Stimulated activated CD8-positive, alpha-beta memory T cell treated with anti-CD3 and anti-CD28 coated beads, Interleukin-2, amount 100 ng/mL, for 48 hours (primary cell): Measurements from ENCODE around the gene CDRT4.
"Not testable (repeated sequence)": the region's sequence is repeated elsewhere in the genome, so short reads cannot be mapped to it uniquely, and the experiment has no call there.

Source experiments
- DNase-seq, 2 donors: peaks; one replicate each; pipeline ENCODE4 v3.0.0-alpha.2; 2020; ENCODE audit warnings: low read depth in 2 of 2

The CDRT4 gene

DNA sequence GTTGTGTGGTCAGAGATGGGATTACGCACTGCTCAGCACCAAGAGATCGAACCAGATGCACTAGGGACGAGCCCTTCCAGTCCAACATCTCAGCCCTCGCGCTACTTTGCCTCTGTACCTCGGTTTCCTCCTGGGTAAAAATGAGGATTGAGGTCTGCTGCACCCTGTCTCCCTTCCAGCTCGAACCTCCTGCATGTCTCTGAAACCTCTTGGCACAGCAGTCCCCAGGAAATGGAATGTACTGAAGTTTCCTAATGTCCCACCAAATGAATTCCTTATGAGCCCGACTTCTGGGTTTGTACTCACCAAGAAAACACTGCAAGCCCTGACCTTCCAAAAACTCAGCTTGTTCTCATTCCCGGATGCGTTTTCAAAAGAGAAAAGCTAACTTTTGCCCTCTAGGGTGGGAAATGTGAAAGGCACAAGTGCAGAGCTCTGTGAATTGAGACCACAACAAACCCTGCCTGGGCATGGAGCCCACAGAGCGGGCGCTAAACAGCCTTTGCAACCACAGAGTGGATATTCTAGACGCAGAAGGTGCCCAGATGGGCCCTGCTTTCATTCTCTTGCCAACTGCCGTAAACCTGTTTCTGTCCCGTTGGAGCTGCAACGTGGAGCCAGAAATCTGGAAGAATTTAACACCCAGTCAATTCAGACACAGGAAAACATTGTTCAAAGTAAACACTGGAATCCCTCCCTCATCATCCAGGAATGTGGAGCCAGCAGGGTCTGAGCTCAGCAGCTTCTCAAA, 10.3 kb downstream of the CDRT4 start:
- no peak for DNase-seq

DNA sequence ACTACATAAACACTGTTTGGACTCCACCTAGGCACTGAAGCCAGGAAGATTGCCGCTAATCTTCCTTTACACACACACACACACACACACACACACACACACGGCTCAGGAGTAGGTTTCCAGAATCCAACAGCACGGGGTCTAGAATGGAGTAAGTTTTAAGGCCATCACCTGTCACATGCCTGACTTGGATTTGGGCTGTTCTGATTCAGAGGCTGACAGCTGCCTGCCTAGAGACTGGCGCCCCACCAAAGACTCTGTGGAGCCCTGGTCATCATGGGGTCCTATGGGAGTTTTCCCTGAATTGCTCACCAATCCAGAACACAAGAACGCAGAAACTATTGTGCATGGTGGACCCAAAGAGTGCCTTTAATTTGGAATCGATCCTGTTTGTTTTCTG, 10.9 kb downstream of the CDRT4 start:
- no peak for DNase-seq

DNA sequence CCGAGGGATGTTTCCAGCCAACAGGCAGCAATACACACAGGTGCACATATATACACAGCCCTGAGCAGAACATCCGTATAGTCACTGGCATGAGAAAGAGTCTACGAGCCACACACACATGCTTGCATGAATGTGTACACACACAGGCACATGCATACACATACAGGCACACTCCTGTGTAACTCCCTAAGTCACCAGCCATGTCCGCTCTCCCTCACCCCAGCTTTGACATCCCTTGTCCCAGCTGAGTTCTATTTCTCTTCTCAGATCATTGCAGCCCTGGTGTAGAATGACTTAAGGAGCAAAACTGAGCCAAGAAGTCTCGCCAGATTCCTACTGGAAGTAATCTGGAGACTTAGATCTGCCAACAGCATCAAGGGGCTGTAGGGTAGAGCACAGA, 13.1 kb downstream of the CDRT4 start:
- DNase-seq: no peak

DNA sequence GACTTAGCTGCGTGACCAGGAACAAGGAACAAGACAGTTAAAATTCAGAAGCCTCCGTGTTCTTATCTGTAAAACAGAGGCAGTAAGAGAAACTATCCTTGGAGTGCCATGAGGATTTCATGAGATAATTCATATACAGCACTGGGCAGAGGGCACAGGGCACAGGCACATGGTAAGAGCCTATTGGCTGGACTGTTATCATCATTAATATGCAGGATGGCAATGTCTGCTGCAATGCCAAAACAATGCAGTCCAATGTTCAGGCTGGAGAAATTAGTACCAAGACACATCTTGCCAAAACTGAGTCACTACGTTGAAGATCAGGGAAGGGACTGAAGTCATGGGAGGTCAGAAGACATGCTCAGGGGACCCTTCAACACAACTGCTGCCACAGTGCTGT, 13.6 kb downstream of the CDRT4 start:
- DNase-seq: no peak

DNA sequence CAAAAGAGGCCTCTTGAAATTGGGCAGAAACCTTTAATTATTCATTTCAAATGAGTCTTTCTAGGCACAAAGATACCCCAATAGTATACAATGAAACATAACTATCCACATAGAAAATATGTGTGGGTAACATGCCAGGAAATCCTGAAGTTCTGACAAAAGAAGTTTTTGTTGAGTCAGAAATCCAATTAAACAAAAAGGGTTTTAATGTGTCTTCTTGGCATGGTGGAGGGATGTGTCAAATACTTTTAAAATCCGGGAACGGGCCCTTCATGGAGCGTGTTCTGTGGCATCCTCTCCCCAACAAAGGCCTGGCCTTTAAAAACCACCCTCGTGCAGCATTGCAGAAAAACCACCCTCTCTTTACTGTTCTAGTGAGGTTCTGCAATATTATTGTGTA, 14.2 kb downstream of the CDRT4 start:
- DNase-seq: no peak

DNA sequence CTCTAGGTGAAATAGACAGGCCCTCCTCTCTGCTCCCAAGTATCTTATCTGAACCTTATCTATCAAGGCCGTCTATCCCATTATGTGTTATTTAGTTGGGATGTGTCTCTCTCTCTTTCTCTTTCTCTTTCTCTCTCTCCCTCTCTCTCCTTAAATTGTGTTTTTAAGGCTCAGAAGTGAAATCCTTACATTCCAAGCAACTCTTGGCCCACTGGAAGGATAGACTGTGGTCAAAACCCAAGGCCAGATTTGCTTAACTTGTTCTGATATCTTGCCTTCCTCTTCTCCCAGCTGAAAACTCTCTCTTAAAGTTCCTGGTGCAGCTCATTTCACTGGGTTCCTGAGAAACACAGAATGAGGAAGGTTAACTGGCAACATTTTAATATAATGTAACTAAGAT, 14.7 kb downstream of the CDRT4 start:
- no peak for DNase-seq

DNA sequence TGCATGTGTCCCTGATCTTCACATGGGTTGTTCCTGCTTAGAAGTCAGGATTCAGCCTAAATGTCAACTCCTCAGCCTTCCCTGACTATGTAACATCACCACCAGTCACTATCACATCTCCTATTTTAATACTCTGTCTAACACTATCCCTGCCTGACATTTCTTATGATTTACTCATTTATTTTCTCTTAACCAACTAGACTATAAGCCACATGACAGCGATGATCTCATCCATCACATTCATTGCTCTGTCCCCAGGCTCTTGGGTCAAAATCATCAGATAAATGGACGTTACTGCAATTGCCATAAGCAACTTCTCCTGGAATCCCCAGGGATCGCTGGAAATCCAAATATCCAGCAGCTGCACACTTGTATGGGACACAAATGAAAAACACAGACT, 15.7 kb downstream of the CDRT4 start:
- DNase-seq: no peak

DNA sequence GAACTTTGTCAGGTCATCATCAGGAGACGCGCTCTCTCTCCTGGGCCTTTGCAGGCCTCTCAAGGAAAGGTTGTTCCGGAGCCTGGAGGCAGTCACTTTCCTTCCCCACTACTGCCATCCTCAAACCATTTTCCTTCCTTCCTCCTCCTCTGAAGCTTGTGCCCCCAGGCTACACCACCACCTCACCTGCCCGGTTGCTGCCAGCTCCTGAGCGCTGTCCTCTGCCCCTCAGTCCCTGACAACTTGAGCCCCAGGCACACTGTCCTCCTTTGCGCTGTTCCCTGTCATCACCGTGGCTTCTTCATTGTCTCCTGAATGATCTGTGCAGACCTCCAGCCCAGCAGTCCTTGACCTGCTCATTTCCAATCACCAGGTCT, 18.9 kb downstream of the CDRT4 start:
- DNase-seq: no peak

DNA sequence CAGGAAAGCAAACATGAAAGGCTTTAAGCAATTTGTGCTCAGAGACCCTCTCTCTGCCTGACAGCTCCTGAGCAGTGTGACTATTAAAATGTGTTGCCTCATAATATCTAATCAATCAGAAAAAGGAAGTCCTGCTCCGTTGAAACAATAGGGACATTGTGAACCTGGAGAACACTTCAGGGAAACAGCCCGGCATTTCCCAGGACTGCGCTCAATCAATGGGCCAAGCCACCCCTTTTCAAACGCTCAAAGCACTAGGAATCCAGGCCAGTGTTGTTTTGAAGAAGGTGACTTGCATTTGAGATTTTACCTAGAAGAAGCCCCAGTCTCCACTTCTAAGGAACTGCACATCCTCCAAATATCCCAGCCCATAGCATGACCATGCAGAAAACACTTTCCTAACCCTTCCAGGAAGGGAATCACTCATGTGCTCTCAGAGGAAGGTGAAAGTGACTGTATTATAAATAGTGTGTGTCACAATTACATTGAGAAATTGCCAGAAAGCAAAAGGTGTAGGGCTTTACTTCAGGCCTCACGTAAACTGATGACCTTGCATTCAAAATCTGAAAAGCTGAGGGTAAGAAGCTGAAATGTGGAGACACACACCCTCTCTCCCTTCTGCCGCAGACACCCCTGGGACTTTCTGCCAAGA, 19.4 kb downstream of the CDRT4 start:
- DNase-seq: no peak

DNA sequence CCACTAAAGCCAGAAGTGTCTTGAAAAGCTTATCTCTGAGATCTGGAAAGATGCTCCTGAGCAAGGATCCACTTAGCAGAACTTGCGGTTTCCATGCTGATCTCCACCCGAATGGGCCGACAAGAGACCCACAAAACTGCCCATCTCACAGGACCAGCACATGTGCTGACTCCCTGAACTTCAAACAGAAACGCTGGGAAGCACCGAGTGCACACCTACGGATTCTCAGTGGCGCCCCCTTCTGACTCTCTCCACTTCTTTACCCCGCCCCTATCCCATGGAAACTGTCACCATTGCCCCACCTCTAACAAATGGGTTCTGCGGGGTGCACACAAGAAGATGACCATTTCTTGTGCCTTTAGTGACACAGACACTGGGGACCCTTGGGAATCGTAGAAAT, 21.4 kb downstream of the CDRT4 start:
- no peak for DNase-seq

DNA sequence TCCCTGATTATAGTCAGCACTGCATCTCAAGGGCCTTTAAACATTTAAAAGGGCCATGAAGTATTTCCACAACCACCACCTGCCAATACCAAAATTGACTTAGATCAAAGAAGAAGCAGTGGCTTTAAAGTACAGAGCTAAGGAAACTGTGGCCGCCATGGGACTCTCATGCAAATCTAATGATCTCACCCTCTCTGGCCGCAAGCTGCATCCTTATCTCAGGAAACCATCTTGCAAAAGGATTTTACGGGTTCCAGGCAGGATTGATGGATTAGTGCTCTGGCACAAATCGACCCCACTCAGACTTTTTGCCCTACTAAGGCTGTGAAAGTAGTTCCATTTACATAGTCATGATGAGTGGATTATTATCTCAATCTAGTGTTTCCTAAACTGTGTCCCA, 22.6 kb downstream of the CDRT4 start:
- DNase-seq: no peak

DNA sequence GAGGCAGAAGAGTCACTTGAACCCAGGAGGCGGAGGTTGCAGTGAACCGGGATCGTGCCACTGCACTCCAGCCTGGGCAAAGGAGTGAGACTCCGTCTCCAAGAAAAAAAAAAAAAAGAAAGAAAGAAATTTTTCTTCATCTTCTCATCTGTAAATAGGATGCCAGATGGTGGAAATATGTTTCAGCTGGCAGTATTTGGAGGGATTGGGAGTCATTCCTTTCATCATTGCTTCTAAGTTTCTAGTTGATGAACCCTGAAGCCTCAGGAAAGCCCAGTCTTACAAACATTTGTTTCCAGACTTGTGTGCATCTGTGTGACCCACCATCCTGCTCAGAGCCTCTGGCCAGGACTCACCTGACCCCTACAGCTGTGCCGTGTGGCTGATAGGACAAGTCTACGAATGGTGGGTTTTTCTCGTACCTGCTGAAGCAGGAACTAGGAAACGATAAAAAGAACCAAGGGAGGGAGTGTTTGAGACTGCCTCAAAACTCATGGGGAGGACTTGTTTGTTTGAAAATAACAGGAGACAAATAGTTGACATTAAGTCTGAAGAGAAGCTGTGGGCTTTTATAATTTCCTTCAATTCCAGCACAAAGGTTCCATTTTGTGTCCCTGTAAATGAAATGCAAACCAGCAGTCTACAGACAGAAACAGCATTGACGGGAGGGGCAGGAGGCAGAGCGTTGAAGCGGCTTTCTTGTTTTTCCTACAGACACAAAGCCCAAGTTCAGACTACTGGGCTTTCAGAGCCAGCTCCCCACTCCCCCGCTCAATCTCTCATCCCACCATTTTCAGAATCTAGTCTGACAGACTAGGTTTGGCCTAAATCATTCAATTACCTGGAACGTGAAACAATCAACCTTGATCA, 24.9 kb downstream of the CDRT4 start:
- no peak for DNase-seq

DNA sequence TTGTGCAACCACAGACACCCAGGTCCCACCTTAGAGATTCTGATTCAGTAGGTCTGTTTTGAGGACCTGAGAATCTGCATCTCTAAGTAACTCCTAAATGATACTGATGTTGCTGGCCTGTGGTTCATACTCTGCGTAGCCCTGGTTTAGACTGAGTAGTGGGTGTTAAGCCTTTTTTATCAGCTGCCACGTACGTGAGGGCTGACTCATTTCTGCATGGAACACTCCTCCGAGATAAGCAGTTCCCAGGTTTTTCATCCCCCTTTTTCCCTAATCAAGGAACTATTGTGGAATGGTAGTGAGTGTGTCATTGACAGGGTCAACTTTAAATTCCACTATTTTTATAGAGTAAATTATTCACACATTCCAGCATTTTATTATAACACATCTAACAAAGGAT, 26.1 kb downstream of the CDRT4 start:
- no peak for DNase-seq

DNA sequence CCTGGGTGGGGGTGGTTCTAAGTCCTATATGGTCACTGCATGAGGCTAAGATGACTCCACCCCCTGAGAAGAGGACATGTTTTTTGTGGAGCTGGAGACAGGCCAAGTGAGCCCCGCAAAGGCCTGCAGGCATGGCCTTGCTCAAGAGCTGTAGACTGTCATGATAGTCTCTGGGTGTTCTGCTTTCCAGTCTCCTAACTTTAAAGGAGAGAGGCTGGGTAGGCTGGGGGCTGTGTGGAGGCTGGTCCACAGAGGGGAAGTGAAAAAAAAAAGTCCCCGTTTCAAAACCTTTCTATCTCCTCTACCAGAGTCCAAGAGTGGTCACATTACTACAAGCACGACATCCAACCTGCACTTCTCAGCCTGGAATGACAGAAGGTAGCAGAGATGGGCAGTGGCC, 27.1 kb downstream of the CDRT4 start:
- no peak for DNase-seq

DNA sequence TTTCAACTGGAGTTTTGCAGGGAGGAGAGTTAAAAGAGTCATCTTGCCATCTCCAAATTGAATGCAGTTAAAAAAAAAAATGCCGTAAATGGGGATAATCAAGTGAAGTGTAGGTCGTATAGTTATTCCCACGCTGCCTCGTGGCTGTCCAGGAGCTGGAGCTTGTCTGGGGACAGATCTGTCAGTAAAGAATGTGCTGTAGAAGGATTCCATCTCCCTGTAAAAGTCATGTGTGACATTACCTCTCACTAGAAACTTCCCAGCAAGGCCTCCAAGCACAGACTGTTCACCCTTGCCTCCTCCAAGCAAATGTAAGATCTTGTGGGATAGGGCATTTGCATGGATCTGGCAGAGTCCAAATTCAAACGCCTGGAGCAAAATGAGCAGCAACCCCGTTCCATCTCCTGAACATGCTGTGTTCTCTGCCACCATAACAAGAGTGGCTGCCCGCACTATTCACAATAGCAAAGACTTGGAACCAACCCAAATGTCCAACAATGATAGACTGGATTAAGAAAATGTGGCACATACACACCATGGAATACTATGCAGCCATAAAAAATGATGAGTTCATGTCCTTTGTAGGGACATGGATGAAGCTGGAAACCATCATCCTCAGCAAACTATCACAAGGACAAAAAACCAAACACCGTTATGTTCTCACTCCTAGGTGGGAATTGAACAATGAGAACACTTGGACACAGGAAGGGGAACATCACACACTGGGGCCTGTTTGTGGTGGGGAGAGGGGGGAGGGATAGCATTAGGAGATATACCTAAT, 28.0 kb downstream of the CDRT4 start:
- not testable (repeated sequence) for DNase-seq

DNA sequence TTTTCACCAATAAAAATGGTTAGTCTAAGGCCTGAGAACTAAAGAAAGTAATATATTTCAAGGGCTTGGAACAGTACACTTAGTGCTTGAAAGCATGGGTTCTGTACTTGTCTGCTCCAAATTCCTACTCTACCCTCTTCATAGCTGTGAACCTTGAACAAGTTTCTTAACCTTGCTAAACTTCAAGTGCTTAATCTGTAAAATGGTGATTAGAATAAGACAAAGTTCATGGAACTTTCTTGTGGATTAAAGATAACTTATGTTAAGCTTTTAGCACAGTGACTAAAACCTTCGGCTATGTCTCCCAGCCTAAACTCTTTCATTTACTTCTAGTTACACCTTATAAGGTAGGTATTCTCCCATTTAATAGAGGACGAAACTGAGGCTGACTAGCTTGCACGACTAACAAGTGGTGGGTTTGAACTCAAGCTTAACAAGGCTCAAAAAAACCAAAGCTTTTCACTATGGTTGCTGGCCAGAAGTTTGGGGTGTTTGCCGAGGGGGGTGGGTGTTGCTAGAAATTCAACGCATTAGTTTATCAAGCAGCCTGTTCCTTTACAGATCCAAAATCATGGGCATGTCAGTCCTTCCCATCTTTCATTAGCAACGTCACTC, 28.8 kb downstream of the CDRT4 start:
- no peak for DNase-seq

DNA sequence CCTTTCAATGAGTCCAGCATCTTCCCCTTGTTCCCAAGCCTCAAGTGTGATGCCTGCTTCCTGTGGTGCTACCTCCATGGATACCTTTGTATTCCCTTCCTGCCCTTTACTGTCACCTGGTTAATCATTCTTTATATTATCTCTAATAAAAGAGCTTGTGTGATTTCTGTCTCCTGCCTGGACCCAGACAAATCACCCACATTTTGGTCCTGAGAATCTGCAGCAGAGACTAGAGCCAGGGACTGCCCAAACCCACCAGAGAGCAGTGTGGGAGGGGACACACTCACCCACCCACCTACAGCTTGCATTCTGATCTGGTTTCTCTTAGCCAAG, 30.2 kb downstream of the CDRT4 start:
- no peak for DNase-seq

DNA sequence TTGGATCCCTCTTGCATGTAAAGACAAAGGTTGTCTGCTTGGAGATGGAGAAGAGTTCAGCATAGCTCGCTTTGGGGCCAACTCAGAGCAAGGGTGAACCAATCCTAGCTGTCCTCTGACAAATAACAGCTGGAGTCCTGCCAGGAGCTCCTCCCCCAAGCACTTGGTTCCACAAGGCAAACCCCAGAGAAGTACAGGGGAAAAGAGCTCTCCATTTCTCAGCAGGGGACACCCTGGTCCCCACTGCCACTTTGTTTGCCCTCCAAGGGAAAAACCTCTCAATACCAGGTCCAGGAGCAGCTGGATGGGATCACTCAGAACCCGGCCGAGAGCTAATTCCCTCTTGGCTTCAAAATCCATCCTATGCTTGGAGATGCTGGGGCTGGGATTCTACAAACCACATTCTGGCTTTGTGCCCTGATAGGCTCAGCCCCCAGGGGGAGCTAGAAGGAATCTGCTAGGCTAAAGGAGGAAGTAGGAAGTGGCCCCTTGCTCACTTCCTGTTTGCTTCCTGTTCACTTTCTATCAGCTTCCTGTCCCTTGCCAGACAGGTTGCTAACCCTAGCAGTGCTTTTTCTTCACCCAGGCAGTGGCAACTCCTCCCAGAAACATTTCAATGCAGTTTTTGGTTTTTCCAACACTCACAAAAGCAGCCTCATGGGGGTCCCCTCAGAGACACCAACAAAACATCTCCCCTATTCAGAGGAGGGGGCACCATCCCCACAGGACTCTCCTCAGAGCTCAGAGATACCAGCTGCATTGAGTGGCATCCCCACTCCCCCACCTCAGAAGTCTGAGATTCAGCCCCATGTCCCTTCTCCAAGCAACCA, 30.7 kb downstream of the CDRT4 start:
- no peak for DNase-seq

DNA sequence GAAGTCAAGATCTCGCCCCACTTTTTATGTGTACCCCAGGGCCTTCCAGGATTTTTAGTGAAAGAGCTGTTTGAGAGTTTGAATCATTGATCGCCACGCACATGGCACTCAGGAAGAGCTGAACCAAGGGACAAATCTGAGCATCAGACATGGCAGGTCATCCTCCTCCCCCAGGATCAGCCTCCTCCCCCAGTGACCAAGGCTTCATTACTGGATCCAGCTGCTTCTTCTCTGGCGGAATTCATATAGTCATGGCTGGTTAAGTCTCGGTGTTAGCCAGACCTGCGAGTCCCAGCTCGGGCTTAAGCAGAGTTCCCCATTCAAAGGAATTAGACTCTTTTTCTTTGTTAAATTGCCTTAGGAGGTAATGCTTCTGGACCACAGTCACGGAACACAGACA, 32.5 kb downstream of the CDRT4 start:
- DNase-seq: no peak

DNA sequence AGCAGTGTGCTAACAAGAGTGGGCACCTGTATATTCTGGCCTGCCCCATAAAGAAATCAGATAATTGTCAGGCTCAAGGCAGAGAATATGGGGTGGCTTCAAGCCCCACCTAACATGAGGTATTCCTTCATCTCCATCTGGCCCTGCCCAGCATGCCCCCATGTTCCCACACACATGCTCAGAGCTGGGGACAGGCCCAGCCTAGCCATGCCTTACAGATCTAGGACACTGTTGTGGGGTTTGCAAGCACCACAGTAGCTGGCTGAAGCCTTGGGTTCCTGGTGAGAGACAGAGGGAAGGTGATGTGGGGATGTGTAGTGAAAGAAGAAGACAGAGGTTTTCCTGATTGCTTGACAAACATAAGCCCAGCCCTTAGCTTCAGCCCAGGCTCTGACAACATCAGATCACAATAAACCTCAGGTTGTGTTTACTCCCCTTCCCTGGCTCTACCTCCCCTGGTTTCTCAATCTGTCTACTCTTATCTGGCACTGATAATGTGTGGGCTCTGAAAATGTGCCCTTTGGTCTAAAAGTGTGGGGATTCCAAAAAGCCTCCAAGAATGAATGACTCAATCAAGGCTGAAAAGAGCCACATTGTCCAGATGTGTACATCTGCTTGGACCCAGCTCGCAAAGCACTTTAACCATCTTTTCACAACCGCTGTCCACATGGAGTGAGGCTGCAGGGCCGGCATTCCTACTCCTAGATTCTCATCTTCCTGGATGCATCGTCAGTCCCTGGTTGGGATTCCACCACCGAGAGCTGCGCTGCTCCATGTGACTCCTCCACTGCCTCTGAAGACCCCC, 34.4 kb downstream of the CDRT4 start:
- DNase-seq: no peak
